GM21528 (cell line): ENCODE measurements around the gene AKNA.
A peak's percentile ranks its signal among the peaks of the same experiment; 100 is the strongest.

Experiments used
- ATAC-seq: cut with Tn5 transposase; IDR thresholded peaks from one replicate; pipeline ENCODE4 v1.9.1; 2021; ENCODE audit warnings: mild to moderate bottlenecking, moderate library complexity; ENCODE audit not compliant: unreplicated experiment, low FRiP score

Gene AKNA

GRCh38 chr9:114366334-114367128 is 21.3 kb downstream of the AKNA start:
- ATAC-seq: no peak

GRCh38 chr9:114365194-114365593 is 22.6 kb downstream of the AKNA start:
- ATAC-seq: no peak

- ATAC-seq: no peak
These were observed 23.4 kb downstream of the AKNA start for GRCh38 chr9:114364134-114365041.

GRCh38 chr9:114363424-114363823 is 24.4 kb downstream of the AKNA start:
- no peak for ATAC-seq

- no peak for ATAC-seq
These were observed 25.4 kb downstream of the AKNA start for GRCh38 chr9:114362394-114362793.

GRCh38 chr9:114361542-114361941 is 26.2 kb downstream of the AKNA start:
- no peak for ATAC-seq

- no peak for ATAC-seq
These were observed 28.0 kb downstream of the AKNA start for GRCh38 chr9:114359801-114360200.

GRCh38 chr9:114357911-114358328 is 29.9 kb downstream of the AKNA start:
- no peak for ATAC-seq

- no peak for ATAC-seq
These were observed 30.4 kb downstream of the AKNA start for GRCh38 chr9:114357360-114357759.

GRCh38 chr9:114356792-114357191 is 31.0 kb downstream of the AKNA start:
- ATAC-seq: no peak

- ATAC-seq: no peak
These were observed 32.0 kb downstream of the AKNA start for GRCh38 chr9:114355821-114356220.

- ATAC-seq: no peak
These were observed 35.9 kb downstream of the AKNA start for GRCh38 chr9:114351932-114352331.

GRCh38 chr9:114350636-114351401 is 37.0 kb downstream of the AKNA start:
- no peak for ATAC-seq

GRCh38 chr9:114349713-114350480 is 37.9 kb downstream of the AKNA start:
- ATAC-seq: no peak

GRCh38 chr9:114348906-114349482 is 38.8 kb downstream of the AKNA start:
- ATAC-seq: peak; percentile 90

- no peak for ATAC-seq
These were observed 39.4 kb downstream of the AKNA start for GRCh38 chr9:114348261-114348905.

GRCh38 chr9:114347675-114348074 is 40.1 kb downstream of the AKNA start:
- no peak for ATAC-seq

- no peak for ATAC-seq
These were observed 41.6 kb downstream of the AKNA start for GRCh38 chr9:114346146-114346545.

GRCh38 chr9:114345493-114346065 is 42.2 kb downstream of the AKNA start:
- ATAC-seq: no peak
